Fibroblast of lung (primary cell): Measurements from ENCODE around the gene HIKESHI. TPM values are rescaled to one million over a fixed set of nuclear protein-coding genes. Genes with fewer than 3 reads are reported as not detected.

Experiments used
- DNase-seq, 2 donors: peaks; one replicate each; pipeline versions ENCODE4 v3.0.0 to v3.0.0-alpha.2; 2010; ENCODE audit warnings: low read depth in 2 of 2
- H2AFZ ChIP-seq: 2 replicates; pipeline ENCODE4 v1.5.1; 2012; ENCODE audit warnings: low read length, control low read depth, inconsistent platforms
- H3K27ac ChIP-seq: 2 replicates; pipeline ENCODE4 v1.5.1; 2011; ENCODE audit warnings: low read length, control low read depth; ENCODE audit not compliant: insufficient read depth
- H3K27me3 ChIP-seq: 2 replicates; pipeline ENCODE4 v1.5.1; 2011; ENCODE audit warnings: mild to moderate bottlenecking, low read length; ENCODE audit not compliant: control insufficient read depth, insufficient read depth
- H3K36me3 ChIP-seq: 2 replicates; pipeline ENCODE4 v1.5.1; 2011; ENCODE audit warnings: low read length; ENCODE audit not compliant: control insufficient read depth, insufficient read depth
- H3K4me1 ChIP-seq: 2 replicates; pipeline ENCODE4 v1.5.1; 2011; ENCODE audit warnings: low read length; ENCODE audit not compliant: control insufficient read depth, insufficient read depth; ENCODE audit errors: extremely low read depth
- H3K4me2 ChIP-seq: 2 replicates; pipeline ENCODE4 v1.5.1; 2011; ENCODE audit warnings: low read length, control low read depth; ENCODE audit not compliant: insufficient read depth; ENCODE audit errors: extremely low read depth
- H3K4me3 ChIP-seq, 4 experiments: fragments of 200-600 bp in 1 of 4; sonication (generic) in 1 of 4; replicated peaks in 1 of 4; 2 replicates each; pipeline ENCODE4 v1.5.1; 2011 to 2016; ENCODE audit warnings: low read length in 4 of 4, low read depth in 3 of 4, mild to moderate bottlenecking in 3 of 4, control low read depth in 2 of 4, inconsistent platforms in 1 of 4, mixed read lengths in 1 of 4; ENCODE audit not compliant: insufficient read depth in 1 of 4; ENCODE audit errors: control extremely low read depth in 1 of 4
- H3K79me2 ChIP-seq: 2 replicates; pipeline ENCODE4 v1.5.1; 2012; ENCODE audit warnings: mild to moderate bottlenecking, low read length, inconsistent platforms; ENCODE audit not compliant: control insufficient read depth, insufficient read depth
- H3K9ac ChIP-seq: 2 replicates; pipeline ENCODE4 v1.5.1; 2011; ENCODE audit warnings: mild to moderate bottlenecking, low read length, control low read depth; ENCODE audit not compliant: insufficient read depth
- H3K9me3 ChIP-seq: 2 replicates; pipeline ENCODE4 v1.5.1; 2012; ENCODE audit warnings: low read depth, low read length; ENCODE audit not compliant: control insufficient read depth, insufficient read depth
- H4K20me1 ChIP-seq: 2 replicates; pipeline ENCODE4 v1.5.1; 2011; ENCODE audit warnings: low read length; ENCODE audit not compliant: control insufficient read depth, insufficient read depth; ENCODE audit errors: extremely low read depth
- CTCF ChIP-seq, 2 donors: IDR thresholded peaks in 1 of 2; conservative IDR thresholded peaks in 1 of 2; 1 replicate in 1 of 2; 2 replicates in 1 of 2; pipeline ENCODE4 v1.5.1; 2011 to 2012; ENCODE audit warnings: low read length in 2 of 2, control low read depth in 1 of 2, inconsistent platforms in 1 of 2, low read depth in 1 of 2, mild to moderate bottlenecking in 1 of 2
- EZH2 ChIP-seq: IDR thresholded peaks from 2 replicates; pipeline ENCODE4 v1.5.1; 2012; ENCODE audit warnings: low read length, control low read depth, mild to moderate bottlenecking; ENCODE audit errors: missing control alignments
- polyA plus RNA-seq, 2 donors: library from polyadenylated mRNA; depleted of rRNA in 1 of 2; stranded (reverse) in 1 of 2; unstranded in 1 of 2; fragments of >200 nt; gene quantifications; 2 replicates each; pipeline ENCODE4 v1.2.1, GENCODE V29; 2011 to 2012; ENCODE audit warnings: missing spikeins in 1 of 2
- total RNA-seq: library from RNA; depleted of rRNA; stranded (reverse); fragments of >200 nt; gene quantifications from 2 replicates; pipeline ENCODE4 v1.2.1, GENCODE V29; 2014

Gene HIKESHI
- total and polyA plus RNA-seq, 2 donors (not counting 1 experiment from before 2014, with no cell fraction given) = 64.1 to 74.3 TPM

GRCh38 chr11:86360775-86361395, 58.8 kb downstream of the HIKESHI start:
- Histone ChIP-seq H3K36me3 (no peaks in the 10 kb centered on the region), H4K20me1 (no peaks in the 10 kb centered on the region), H3K4me3 (no peak overlapping the region), H3K4me1 (peaks cover 2% of the 10 kb centered on the region), H2AFZ (no peak overlapping the region), H3K27ac (no peak overlapping the region), H3K9me3 (no peaks in the 10 kb centered on the region), H3K4me2 (no peak overlapping the region), H3K27me3 (no peaks in the 10 kb centered on the region), H3K9ac (no peak overlapping the region), H3K79me2 (no peaks in the 10 kb centered on the region)
- DNase-seq = peak; percentile 50 to 73
- TF ChIP-seq CTCF (conservative IDR thresholded peaks at IDR 0.05 in 1 of 2, IDR thresholded peaks at IDR 0.05 in 1 of 2; ENCODE audit: low read depth in 1 of 2, low read length in 2 of 2) (peak; percentile 33 to 52), EZH2 (no peak)

- Histone ChIP-seq H4K20me1 (no peaks in the 10 kb centered on the region), H3K27me3 (no peaks in the 10 kb centered on the region), H3K4me1 (peaks cover 2% of the 10 kb centered on the region), H2AFZ (no peak overlapping the region), H3K9me3 (no peaks in the 10 kb centered on the region), H3K36me3 (no peaks in the 10 kb centered on the region), H3K27ac (no peak overlapping the region), H3K79me2 (no peaks in the 10 kb centered on the region), H3K9ac (no peak overlapping the region), H3K4me3 (no peak overlapping the region), H3K4me2 (no peak overlapping the region)
- TF ChIP-seq EZH2 (no peak), CTCF (conservative IDR thresholded peaks at IDR 0.05 in 1 of 2, IDR thresholded peaks at IDR 0.05 in 1 of 2; ENCODE audit: low read depth in 1 of 2, low read length in 2 of 2) (no peak)
- DNase-seq = no peak
Measured at GRCh38 chr11:86363424-86363823, 61.4 kb downstream of the HIKESHI start.

GRCh38 chr11:86365546-86365945, 63.5 kb downstream of the HIKESHI start:
- TF ChIP-seq EZH2 (no peak), CTCF (conservative IDR thresholded peaks at IDR 0.05 in 1 of 2, IDR thresholded peaks at IDR 0.05 in 1 of 2; ENCODE audit: low read depth in 1 of 2, low read length in 2 of 2) (no peak)
- no peak overlapping the region for H2AFZ ChIP-seq
- H4K20me1 ChIP-seq = no peaks in the 10 kb centered on the region
- no peaks in the 10 kb centered on the region for H3K9me3 ChIP-seq
- peak in 1 of 2 donors; percentile 58 for DNase-seq
- no peaks in the 10 kb centered on the region for H3K79me2 ChIP-seq
- no peak overlapping the region for H3K27ac ChIP-seq
- no peaks in the 10 kb centered on the region for H3K36me3 ChIP-seq
- H3K27me3 ChIP-seq = no peaks in the 10 kb centered on the region
- H3K9ac ChIP-seq = no peak overlapping the region
- H3K4me2 ChIP-seq = no peak overlapping the region
- peaks cover 2% of the 10 kb centered on the region for H3K4me1 ChIP-seq
- H3K4me3 ChIP-seq = no peak overlapping the region
